ENCODE data around the gene CDON. TPM values are rescaled to one million over a fixed set of nuclear protein-coding genes. Genes with fewer than 3 reads are reported as not detected.

Gene CDON
- total and polyA plus RNA-seq, 2 of the 13 experiments (the other 11 are each of a cell fraction or from before 2014, with no cell fraction given) = 9.6 to 12.8 TPM

DNA sequence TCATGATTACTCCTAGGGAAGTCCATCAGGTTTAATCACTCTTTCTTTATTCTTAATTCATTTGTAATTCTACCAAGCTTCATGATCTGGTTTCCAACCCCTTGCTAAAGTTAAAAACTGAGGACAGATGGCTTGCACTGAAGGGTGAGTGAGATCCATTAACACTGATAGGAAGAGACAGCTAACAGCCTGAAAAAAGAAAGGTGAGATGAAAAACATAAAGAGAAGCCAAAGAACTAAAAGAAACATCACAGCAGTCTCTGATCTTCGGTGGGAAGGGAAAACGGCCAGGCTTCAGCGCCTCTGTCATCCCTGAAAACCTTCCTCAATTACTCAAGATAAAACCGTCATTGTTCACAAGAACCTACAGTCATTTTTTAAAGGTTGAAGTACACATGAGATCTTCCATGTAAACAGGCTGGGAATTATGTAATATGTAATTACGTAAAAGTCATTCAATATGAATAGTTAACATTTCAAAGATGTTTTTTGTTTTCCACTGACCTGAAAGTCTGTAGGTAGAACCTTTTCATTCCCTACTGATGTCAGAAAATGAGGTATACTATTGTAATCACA lies 75.5 kb downstream of the CDON start (continued):
- TF ChIP-seq, protein P1, sequence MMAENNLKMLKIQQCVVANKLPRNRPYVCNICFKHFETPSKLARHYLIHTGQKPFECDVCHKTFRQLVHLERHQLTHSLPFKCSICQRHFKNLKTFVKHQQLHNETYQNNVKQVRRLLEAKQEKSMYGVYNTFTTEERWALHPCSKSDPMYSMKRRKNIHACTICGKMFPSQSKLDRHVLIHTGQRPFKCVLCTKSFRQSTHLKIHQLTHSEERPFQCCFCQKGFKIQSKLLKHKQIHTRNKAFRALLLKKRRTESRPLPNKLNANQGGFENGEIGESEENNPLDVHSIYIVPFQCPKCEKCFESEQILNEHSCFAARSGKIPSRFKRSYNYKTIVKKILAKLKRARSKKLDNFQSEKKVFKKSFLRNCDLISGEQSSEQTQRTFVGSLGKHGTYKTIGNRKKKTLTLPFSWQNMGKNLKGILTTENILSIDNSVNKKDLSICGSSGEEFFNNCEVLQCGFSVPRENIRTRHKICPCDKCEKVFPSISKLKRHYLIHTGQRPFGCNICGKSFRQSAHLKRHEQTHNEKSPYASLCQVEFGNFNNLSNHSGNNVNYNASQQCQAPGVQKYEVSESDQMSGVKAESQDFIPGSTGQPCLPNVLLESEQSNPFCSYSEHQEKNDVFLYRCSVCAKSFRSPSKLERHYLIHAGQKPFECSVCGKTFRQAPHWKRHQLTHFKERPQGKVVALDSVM (CRISPR knock-in tag; IDR thresholded peaks at IDR 0.05) = no peak
- TF ChIP-seq MYNN (CRISPR knock-in tag; IDR thresholded peaks at IDR 0.05; ENCODE audit: low read depth) (no peak), THYN1 (CRISPR knock-in tag; IDR thresholded peaks at IDR 0.05; ENCODE audit: borderline replicate concordance, low read depth) (no peak), ZNF12 (CRISPR knock-in tag; IDR thresholded peaks at IDR 0.05) (no peak), SIN3A (IDR thresholded peaks at IDR 0.05; ENCODE audit: borderline replicate concordance, low read depth, low read length) (no peak), GATAD2A (CRISPR knock-in tag; IDR thresholded peaks at IDR 0.05) (peak; percentile 86), SOX5 (CRISPR knock-in tag; IDR thresholded peaks at IDR 0.05; ENCODE audit: borderline replicate concordance) (peak; percentile 65; the same call in 1 of the 2 replicates), ZFP1 (CRISPR knock-in tag; IDR thresholded peaks at IDR 0.05) (no peak), ZNF761 (CRISPR knock-in tag; conservative IDR thresholded peaks at IDR 0.05) (no peak), SNAPC2 (CRISPR knock-in tag; IDR thresholded peaks at IDR 0.05) (no peak), SOX13 (IDR thresholded peaks at IDR 0.05) (no peak), SOX13 (CRISPR knock-in tag; conservative IDR thresholded peaks at IDR 0.05 in 1 of 2, IDR thresholded peaks at IDR 0.05 in 1 of 2) (peak in 1 of 2 experiments; percentile 79; a peak in 2 of 4 replicates), ZNF224 (CRISPR knock-in tag; IDR thresholded peaks at IDR 0.05) (no peak), KDM1A (CRISPR knock-in tag; IDR thresholded peaks at IDR 0.05) (no peak), FOXO1 (CRISPR knock-in tag; IDR thresholded peaks at IDR 0.05) (peak; percentile 49; the same call in 1 of the 2 replicates), FOXM1 (CRISPR knock-in tag; IDR thresholded peaks at IDR 0.05) (no peak)
- TF ChIP-seq, protein P2, sequence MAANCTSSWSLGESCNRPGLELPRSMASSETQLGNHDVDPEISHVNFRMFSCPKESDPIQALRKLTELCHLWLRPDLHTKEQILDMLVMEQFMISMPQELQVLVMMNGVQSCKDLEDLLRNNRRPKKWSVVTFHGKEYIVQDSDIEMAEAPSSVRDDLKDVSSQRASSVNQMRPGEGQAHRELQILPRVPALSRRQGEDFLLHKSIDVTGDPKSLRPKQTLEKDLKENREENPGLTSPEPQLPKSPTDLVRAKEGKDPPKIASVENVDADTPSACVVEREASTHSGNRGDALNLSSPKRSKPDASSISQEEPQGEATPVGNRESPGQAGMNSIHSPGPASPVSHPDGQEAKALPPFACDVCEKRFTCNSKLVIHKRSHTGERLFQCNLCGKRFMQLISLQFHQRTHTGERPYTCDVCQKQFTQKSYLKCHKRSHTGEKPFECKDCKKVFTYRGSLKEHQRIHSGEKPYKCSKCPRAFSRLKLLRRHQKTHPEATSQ (CRISPR knock-in tag; IDR thresholded peaks at IDR 0.05; ENCODE audit: borderline replicate concordance) = no peak
- TF ChIP-seq, protein P3, sequence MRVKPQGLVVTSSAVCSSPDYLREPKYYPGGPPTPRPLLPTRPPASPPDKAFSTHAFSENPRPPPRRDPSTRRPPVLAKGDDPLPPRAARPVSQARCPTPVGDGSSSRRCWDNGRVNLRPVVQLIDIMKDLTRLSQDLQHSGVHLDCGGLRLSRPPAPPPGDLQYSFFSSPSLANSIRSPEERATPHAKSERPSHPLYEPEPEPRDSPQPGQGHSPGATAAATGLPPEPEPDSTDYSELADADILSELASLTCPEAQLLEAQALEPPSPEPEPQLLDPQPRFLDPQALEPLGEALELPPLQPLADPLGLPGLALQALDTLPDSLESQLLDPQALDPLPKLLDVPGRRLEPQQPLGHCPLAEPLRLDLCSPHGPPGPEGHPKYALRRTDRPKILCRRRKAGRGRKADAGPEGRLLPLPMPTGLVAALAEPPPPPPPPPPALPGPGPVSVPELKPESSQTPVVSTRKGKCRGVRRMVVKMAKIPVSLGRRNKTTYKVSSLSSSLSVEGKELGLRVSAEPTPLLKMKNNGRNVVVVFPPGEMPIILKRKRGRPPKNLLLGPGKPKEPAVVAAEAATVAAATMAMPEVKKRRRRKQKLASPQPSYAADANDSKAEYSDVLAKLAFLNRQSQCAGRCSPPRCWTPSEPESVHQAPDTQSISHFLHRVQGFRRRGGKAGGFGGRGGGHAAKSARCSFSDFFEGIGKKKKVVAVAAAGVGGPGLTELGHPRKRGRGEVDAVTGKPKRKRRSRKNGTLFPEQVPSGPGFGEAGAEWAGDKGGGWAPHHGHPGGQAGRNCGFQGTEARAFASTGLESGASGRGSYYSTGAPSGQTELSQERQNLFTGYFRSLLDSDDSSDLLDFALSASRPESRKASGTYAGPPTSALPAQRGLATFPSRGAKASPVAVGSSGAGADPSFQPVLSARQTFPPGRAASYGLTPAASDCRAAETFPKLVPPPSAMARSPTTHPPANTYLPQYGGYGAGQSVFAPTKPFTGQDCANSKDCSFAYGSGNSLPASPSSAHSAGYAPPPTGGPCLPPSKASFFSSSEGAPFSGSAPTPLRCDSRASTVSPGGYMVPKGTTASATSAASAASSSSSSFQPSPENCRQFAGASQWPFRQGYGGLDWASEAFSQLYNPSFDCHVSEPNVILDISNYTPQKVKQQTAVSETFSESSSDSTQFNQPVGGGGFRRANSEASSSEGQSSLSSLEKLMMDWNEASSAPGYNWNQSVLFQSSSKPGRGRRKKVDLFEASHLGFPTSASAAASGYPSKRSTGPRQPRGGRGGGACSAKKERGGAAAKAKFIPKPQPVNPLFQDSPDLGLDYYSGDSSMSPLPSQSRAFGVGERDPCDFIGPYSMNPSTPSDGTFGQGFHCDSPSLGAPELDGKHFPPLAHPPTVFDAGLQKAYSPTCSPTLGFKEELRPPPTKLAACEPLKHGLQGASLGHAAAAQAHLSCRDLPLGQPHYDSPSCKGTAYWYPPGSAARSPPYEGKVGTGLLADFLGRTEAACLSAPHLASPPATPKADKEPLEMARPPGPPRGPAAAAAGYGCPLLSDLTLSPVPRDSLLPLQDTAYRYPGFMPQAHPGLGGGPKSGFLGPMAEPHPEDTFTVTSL (CRISPR knock-in tag; IDR thresholded peaks at IDR 0.05; ENCODE audit: borderline replicate concordance) = peak; percentile 33; the same call in 1 of the 2 replicates
- TF ChIP-seq, protein P4, sequence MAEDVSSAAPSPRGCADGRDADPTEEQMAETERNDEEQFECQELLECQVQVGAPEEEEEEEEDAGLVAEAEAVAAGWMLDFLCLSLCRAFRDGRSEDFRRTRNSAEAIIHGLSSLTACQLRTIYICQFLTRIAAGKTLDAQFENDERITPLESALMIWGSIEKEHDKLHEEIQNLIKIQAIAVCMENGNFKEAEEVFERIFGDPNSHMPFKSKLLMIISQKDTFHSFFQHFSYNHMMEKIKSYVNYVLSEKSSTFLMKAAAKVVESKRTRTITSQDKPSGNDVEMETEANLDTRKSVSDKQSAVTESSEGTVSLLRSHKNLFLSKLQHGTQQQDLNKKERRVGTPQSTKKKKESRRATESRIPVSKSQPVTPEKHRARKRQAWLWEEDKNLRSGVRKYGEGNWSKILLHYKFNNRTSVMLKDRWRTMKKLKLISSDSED (CRISPR knock-in tag; IDR thresholded peaks at IDR 0.05) = no peak
- TF ChIP-seq, protein P5, sequence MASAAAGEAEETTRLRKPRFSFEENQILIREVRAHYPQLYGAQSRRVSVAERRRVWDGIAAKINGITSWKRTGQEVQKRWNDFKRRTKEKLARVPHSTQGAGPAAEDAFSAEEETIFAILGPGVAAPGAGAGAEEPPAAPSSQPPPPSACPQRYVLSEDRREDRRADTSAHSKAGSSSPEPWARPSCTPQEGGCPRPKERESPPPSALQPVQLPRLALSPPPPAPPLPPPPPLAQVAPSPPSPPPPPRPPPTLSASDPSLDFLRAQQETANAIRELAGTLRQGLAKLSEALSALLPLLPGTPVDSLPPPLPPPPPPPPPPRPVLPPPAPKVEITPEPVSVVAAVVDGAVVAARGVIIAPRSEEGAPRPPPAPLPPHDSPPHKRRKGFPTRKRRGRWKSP (CRISPR knock-in tag; IDR thresholded peaks at IDR 0.05) = no peak

Measured in HepG2 (cell line).